Measurements from ENCODE around the gene PRM1.

GRCh38 chr16:11321662-11322061 is 40.5 kb upstream of the PRM1 start:
- TF ChIP-seq CTCF (IDR thresholded peaks at IDR 0.05 in 8 of 11, conservative IDR thresholded peaks at IDR 0.05 in 3 of 11) (no peak), POLR2A (IDR thresholded peaks at IDR 0.05) (no peak), POLR2AphosphoS5 (IDR thresholded peaks at IDR 0.05) (no peak)

Measured in spleen (tissue), 7 donors.